SKM-1 treated with dmso at 0.1 percent for 144 hours (cell line): ENCODE results near the gene PRKAR1B.

Source experiments
- DNase-seq: peaks from one replicate; lab custom pipeline; 2025; ENCODE audit not compliant: unreplicated experiment; lab: John Stamatoyannopoulos, UW

PRKAR1B gene

DNA sequence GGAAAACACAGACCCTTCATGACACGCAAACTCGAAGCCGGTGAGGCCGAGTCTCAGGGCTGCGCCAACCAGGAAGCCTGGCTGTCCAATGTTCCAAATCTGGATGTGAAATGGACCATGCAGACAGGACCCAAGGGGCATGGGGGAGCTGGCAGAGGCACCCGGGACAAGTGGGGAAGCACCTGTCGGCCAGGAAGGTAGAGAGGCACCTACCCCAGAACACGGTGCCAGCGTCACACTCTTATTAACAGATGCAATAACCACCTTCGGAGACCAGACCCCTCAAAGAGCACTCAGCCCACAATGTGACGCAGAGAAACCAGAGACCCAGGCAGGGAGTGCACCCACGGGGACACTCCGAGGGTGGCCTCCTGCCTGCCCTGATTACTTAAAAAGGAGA, 119.1 kb downstream of the PRKAR1B start:
- DNase-seq = no peak

DNA sequence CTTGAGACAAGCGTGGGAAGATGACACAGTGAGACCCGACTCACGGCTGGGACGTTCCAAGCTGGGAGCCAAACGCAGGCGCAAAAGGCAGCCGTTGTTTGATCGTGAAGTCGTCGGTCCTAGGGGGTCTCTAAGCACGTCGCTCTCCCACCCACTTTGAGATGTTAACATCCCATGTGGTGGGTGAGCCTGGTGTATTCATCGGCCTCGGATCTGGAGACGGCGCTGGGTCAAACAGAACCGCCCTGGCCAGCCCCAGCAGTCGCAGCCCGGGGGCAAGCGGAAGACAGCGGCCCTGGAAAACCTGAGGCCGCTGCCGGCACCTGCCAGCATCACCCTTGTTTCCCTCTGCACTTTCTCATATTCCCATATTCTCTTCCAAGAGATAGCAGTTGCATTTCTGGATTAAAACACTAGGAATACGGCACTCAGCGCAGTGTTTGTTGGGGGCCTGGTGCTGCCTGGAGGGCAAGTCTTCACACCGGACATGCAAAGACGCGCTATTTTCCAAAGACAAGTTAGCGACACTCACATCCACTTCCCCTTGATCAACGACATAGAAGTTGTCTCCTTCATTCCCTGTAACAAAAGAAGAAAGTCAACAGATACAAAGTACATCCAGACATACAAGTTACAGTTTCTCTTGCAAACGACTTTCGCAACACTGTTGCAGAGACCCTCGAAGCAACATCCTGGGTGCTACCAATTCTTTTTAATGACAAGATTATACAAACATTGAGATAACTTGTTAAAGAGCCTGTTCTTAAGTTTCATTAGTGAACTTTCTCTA, 121.2 kb downstream of the PRKAR1B start:
- no peak for DNase-seq

DNA sequence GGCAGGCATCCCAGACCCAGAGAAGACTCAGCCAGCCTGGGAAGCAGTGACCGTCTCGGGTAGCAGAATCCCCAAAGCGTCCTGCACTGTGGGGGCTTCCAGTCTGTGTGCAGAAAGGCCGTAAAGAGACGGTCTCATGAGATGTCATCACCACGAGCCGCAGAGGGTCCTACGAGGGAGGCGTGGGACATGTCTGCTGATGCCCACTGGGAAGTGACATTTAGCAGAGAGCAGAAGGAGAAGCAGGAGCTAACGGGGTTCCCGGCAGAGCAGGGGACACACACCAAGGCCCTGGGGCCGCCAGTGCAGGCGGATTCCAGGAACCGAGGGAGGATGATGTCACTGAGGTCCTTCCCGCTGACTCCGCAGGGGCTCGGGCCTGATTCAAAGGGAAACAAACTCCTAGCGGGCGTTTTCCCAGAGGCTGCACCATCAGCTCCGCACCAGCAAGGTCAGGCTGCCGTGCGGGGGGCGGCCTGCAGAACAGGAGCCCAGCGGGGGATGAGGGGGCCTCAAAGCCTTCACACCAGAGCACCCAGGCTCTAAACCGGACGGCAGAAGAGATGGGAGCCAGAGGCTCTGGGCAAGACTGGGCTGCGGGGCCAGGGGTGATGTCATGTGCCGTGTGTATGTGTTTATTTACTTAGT, 122.1 kb downstream of the PRKAR1B start:
- DNase-seq = no peak

DNA sequence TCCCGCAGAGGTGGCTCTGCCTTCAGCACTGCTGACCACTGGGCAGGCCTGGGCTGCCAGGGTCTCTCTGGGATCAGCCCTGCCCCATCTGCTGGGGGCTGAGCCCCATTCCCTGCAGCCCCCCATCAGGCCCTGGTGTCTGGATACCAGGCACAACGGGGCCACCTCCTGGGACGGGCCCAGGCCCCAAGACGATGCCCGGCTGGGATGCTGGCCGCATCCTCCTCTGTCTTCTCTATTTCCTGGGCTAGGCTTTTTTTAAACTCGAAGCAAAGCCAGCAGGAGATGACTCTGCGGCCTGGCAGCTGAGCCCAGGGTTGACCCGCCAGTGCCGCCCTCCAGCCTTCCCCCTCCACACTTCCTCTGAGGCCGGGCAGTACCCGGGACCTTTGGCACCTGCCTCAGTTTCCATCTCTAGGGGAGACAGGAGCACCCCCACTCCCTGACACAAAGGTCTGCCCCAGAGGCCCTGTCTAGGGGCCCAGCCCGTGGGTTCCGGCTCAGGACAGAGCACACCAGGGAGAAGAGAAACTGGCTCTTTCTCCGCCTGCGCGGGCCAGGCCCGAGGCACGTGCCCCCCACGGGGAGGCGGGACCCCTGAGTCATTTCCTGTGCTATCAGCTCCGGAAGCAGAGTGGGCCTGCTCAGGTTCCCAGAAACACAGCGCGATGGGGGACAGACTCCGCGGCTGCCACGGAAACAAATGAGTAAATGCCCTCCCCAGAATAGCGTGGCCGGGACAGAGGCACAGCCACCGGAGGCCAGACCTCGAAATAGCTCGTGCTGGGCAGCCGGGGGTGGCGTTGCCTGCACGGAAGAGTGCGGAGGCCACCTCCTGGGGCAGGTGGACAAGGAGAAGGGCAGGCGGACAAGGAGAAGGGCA, 122.8 kb downstream of the PRKAR1B start:
- peak; percentile 75 for DNase-seq

DNA sequence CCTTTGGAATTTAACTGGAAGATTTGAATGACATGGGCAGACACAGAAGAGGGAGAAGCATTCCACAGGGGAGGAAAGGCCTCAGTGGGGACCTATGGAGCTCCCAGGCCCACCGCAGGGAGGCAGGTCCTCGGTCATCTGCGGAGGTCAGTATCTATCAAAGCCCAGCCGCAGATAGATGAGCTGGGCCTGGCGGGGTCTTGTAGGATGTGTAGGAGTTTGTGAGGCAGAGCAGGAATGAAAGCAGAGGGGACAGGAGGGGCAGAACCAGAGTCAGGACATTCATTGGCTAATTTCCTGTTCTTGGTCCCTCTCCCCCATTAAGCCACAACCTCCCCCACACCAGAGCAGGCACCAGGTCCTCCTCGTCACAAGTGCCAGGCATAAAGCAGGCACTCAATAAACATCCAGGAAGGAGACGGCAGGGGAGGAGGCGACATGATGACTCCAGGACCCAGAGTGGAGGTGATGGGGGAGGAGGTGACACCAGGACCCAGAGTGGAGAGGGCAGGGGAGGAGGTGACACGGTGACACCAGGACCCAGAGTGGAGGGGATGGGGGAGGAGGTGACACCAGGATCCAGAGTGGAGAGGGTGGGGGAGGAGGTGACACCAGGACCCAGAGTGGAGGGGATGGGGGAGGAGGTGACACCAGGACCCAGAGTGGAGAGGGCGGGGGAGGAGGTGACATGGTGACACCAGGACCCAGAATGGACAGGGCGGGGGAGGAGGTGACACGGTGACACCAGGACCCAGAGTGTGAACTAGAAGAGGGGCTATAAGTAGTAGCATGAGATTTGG, 123.7 kb downstream of the PRKAR1B start:
- DNase-seq = no peak

DNA sequence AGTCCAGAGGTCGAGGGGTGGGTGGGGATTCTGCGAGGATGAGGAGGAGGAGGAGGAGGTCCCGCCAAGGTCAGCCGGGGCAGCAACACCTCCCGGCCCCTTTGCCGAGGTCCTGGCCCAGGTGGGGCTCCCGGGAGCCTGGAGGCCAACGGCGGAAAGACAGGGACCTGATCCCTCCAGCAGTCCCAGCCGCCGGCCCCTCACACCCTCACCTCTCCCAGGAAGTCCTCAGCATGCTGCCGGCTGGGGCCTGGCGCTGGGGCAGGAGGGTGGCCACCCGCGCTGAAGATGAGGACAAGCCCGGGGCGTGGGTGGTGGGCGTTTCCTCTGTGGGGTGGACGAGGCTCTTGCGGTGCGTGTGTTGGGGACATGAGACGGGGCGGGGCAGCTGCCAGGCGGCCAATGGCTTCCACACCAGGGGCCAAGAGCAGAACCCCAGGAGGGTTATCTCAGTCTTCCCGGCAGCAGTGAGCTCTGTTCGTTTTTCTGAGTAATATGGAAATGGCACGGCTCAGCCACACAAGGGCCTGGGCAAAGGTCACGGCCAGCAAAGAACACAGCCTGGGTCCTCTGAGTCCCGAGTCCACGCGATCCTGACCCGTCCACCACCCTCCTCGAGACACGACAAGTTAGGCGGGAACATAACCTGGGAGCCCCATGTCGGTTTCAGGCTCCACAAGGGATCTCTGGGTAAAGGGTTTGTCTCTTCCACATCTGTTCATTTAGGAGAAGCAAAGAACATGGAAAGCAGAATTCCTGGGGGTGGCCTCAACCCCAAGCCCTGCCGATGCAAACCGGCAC, 124.5 kb downstream of the PRKAR1B start:
- DNase-seq = no peak

DNA sequence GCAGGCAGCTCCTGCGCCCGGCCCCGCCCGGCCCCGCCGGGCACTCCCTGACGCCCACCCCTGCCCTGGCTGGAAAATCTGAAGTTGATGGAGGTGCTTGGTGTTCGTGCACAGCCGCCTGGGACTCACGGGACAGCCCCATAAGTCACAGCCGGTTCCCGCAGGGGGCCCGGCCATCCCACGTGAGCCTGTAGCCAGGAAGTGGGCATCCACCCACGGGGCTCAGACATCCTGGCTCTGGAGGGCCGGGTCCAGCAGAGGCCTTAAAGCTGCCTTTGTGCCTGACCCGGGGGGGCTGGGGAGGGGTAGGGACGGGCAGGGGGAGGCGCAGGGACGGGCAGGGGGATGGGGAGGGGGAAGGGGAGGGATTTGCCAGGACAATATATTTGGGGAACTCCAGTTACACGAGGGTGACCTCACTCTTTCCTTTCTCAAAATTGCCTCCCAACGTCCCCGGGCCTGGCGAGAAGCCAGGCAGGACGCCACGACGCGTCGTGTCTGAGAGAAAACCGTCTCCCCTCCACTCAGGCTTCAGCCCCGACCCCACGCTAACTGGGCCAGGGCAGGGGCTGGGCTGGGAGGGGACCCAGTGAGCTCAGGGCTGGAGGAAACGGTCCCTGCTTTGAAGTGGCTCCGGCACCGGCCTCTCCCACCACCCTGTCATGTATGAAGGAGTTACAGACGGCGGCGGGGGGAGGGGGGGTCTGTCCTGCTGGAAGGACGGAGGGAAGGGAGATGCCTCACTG, 125.3 kb downstream of the PRKAR1B start:
- DNase-seq = no peak

DNA sequence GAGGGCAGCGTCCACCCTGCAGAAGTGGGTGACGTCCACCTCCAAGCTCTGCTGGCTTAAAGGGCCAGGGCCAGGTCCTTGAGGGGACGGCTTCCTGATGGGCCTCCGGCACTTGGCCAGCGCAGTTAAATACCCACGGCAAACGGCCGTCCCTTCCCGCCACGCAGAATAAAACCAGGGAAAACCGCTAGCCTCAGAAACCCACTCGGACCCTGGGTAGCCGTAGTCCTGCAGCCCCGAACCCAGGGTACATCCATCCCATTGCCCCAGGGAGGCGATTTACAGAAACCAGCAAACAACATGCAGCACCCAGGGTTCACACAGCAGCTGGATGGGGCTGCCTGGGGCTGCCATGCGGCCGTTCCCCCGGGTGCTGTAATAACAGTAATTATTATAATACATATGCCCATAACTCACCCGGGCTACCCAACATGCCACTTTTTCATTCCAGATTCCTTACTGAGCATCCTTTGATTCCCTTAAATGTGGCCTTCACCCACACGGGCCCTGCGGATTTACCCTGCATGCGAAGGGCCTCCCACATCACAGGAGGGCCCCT, 126.0 kb downstream of the PRKAR1B start:
- no peak for DNase-seq

DNA sequence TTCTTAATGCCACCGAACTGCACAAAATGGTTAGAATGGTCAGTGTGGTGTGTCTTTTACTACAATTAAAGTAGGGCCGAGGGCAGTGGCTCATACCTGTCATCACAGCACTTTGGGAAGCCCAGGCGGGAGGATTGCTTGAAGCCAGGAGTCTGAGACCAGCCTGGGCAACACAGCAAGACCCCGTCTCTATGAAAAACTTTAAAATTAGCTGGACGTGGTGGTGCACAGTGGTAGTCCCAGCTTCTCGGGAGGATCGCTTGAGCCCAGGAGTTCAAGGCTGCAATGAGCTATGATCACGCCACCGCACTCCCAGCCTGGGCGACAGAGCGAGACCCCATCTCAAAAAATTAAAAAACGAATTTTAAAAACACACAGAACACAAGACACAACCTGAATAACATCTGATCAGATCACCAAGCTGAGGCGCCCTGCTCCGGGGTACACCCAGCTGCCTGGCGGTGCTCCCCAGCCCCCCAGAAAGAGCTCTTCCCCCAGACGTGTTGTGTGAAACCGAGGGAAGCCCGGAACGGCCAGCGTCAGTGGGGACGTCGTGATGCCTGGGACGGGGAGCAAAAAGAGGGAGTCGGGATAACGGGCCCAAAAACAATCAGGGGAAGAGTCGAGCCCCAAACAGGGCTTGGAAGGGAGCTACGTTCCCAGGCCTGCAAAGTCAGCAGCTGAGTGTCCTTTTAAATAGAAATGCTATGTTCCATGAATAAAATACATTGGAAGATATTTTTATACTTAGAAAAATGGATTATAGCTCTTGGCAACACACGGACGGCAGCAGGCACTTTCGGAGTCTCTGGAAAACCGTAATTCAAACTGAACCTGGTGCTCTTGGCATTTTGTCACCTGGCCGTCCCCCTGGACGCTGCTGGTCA, 126.7 kb downstream of the PRKAR1B start:
- DNase-seq = no peak

DNA sequence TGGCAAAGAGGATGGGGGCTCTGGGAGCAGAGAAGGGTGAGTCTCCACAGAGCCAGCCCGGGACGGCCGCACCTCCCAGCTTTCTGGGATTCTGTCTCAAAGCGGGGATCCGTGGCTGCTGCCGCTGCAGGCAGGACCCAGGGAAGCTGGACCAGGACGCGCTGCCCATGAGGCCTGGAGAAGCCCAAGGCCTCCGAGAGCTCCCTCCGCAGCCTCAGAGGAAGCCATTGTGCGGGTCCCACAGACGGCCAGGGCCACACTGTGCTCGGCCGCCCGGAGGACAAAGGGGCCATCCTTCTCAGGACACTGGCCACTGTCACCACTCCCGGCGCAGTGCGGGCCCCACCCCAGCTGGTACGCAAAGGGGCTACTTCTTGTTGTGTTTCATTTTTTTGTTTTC, 128.2 kb downstream of the PRKAR1B start:
- DNase-seq = no peak

DNA sequence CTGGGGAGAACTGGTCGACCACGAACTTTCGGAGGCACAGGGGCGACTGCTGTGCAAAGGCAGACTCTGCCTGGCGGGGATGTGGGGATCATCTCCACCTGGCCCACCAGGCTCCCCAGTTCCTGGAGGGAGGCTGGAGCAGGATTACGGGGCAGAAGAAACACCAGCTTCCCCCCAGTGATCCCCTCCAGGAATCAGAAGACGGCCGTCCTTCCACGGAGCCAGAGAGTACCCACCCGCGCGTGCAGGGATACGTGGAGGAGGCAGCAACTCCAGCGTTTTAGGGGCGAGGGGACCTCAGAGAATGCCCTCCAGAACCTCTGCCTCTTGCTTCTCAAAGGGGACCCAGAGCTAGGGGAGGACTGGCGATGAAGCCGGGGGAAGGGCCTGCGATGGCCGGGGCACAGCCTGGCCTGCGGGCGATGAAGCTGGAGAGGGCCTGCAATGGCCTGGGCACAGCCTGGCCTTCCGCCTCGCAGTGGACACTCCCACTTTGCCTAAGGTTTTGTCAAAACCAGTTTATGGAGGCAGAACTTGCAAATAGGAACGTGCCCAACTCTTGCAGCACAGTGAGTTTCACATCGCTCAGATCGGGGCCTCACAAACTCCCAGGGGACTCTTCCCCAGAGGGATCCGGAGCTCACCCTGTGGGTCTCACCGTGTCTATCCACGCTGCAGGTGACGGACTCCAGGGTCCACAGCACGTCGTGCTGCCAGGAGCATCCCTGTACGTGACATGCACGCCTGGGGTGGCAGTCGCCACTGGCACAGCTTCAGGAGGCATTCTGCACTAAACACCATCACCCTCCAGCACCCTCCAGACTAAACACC, 129.5 kb downstream of the PRKAR1B start:
- DNase-seq = peak; percentile 93

DNA sequence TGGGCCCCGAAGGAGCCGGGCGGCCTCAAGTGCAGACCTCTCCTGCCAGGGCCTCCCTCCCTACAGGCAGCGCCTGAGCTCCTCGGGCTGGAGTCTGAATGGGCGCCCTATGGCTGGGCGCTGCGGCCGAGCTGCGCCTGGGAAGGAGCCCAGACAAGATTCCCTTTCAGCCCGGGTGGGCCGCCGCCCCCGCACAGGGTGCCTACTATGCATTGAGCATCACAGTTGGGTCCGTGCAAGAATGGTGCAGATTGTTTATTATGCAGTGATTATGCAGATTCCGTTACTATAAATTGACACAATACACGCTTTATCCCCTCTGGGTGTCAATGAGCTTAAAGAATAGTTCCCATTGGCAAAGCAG, 130.3 kb downstream of the PRKAR1B start:
- no peak for DNase-seq

DNA sequence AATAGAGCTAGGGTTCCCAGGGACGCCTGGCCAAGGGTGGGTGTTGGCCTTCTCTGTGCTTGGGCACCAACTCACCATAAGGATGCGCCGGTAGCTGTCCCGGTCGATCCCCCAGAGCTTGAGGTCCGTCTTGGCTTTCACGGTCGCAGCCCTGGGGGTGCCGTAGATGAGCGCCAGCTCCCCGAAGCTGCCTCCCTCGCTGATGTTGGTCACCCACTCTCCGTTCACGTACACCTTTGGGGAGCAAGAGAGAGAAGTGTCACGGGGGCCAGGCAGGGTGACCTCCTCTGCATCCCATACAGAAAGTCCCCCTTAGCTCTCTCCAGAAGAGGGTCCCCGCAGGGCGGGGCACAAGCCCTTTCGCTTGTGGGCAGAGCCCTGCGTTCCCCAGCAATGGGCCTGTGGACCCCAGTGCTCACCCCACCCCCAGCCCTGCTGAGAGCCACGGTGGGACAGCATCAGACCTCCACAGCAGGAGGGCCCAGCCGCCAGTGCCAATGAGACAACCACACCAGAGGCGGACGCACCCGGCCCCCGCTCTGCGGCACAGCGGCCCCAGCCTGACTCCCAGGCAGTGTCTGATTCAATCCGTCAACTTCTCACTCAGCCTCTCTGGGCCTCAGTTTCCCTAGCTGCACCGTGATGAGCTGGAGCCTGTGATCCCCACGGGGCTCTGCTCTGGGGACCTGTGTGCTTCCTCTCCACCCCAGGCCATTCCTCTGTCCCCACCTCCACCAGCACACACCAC, 130.8 kb downstream of the PRKAR1B start:
- DNase-seq = no peak

DNA sequence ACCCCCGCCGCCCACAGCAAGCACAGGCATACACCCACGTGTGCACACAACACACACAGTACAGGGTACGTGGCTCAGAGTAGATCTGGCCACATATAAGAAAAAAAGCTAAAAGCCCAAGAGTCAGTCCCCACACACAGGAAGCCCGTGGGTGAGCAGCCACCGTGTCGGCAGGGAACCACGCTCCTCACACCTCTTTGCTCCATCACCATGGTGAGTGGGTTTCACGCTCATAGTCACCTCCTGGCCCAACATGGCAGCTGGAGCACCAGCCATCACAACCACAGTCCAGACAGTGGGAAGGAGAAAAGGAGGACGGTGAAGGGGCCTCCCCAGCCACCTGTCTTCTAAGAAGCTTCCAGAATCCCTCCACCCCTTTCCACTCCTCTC, 131.5 kb downstream of the PRKAR1B start:
- DNase-seq = no peak

DNA sequence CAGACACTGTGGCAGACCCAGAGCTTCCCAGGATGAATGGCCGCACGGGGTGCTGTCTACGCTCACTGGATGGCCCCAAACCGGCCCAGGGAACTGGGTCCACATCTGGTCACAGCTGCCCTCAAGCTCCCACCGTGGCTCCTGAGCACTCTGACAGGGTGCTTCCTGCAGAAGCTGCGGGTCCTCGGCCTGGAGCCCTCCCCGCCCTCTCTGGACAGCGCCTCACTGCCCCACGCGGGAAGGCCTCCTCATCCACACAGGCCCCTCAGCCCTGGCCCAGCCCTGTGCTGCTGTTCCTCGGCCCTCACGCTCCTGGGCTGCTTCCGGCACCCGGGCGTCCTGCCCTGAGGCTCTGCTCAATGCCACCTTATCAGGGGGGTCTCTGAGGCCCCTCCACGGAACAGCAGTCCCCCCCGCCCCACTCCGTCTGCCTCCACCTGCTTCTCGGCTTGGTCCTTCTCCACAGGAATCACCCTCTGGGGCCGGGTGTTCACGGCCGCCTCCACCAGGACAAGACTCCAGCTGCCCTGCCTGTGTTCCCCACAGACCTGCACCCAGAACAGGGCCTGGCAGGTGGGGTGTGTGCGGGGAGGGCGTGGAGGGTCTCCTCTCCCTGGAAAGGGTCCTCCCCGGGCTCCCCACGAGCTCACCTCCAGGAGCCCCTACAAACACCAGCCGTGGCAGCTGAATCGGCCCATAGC, 132.0 kb downstream of the PRKAR1B start:
- DNase-seq = no peak
